Colonic mucosa (tissue), 4 donors: ENCODE data around the gene TFDP2. TPM values are rescaled to one million over a fixed set of nuclear protein-coding genes. Genes with fewer than 3 reads are reported as not detected.
"Not testable (repeated sequence)": the region's sequence is repeated elsewhere in the genome, so short reads cannot be mapped to it uniquely, and the experiment has no call there.

Experiments
- DNase-seq: peaks from one replicate; pipeline ENCODE4 v3.0.0-alpha.2; 2020
- H3K27ac ChIP-seq: fragments of 200-600 bp; one replicate; pipeline ENCODE4 v1.8.0; 2021
- H3K27me3 ChIP-seq: fragments of 200-600 bp; one replicate; pipeline ENCODE4 v1.8.0; 2021
- H3K36me3 ChIP-seq: fragments of 200-600 bp; one replicate; pipeline ENCODE4 v1.8.0; 2021
- H3K4me1 ChIP-seq: fragments of 200-600 bp; one replicate; pipeline ENCODE4 v1.8.0; 2021; ENCODE audit warnings: mild to moderate bottlenecking
- H3K4me3 ChIP-seq: fragments of 200-600 bp; one replicate; pipeline ENCODE4 v1.8.0; 2021
- H3K9ac ChIP-seq, 2 donors: one replicate each; pipeline ENCODE4 v1.7.0; 2013; ENCODE audit warnings: control low read depth in 2 of 2, low read depth in 2 of 2, low read length in 2 of 2
- H3K9me3 ChIP-seq: fragments of 200-600 bp; one replicate; pipeline ENCODE4 v1.8.0; 2021
- intact Hi-C: fragments of 100-400 bp; cut with DNase I; formaldehyde crosslinking; loops from one replicate; pipeline ENCODE4 v1.14.1; 2022
- total RNA-seq, 2 donors: library from RNA; stranded (reverse); fragmentation: NEBNext Ultra II Directional in 1 of 2; extraction: Animal tissue kit (Norgen Biotek cat#: 25700) in 1 of 2; gene quantifications; one replicate each; pipeline ENCODE4 v1.2.1, GENCODE V29; 2021
- TF ChIP-seq, protein P1 (sequence below): fragments of 200-600 bp; IDR thresholded peaks from one replicate; pipeline ENCODE4 v1.8.0; 2022; ENCODE audit warnings: antibody characterized with exemption, mild to moderate bottlenecking
- donor health status: healthy.
- donor health status: DM: no; HTN: no; CAD: no.
- donor health status: DM: no; HTN: no; CAD: no.

Gene TFDP2
- total RNA-seq, 2 donors from 2014 or later: 33.6 to 42.7 TPM

DNA sequence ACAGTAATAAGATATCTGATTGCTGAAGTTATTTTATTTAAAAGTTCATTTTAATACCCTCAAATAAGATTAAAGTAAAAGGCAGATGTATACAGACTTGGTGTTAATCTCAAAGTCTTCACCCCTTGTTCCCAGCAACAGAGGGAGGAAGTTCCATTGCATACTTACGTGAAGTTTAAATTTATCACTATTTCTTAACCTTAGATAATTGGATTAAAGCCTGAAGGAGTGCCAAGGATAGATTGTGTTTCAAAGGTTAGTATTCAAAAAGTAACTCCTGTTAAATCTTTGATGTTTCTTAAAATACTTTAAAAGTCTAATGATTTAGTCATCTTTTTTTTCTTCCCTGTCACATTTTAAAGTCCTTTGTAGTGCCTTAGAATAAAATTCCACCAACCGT, 233.6 kb downstream of the TFDP2 start:
- TF ChIP-seq, protein P1, sequence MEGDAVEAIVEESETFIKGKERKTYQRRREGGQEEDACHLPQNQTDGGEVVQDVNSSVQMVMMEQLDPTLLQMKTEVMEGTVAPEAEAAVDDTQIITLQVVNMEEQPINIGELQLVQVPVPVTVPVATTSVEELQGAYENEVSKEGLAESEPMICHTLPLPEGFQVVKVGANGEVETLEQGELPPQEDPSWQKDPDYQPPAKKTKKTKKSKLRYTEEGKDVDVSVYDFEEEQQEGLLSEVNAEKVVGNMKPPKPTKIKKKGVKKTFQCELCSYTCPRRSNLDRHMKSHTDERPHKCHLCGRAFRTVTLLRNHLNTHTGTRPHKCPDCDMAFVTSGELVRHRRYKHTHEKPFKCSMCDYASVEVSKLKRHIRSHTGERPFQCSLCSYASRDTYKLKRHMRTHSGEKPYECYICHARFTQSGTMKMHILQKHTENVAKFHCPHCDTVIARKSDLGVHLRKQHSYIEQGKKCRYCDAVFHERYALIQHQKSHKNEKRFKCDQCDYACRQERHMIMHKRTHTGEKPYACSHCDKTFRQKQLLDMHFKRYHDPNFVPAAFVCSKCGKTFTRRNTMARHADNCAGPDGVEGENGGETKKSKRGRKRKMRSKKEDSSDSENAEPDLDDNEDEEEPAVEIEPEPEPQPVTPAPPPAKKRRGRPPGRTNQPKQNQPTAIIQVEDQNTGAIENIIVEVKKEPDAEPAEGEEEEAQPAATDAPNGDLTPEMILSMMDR: no peak
- H3K4me1 ChIP-seq: no peaks in the 10 kb centered on the region
- peaks cover 3% of the 10 kb centered on the region for H3K36me3 ChIP-seq
- H3K9ac ChIP-seq: no peak overlapping the region
- intact Hi-C loops: no loop called here
- no peak overlapping the region for H3K27ac ChIP-seq
- H3K9me3 ChIP-seq: no peaks in the 10 kb centered on the region
- H3K27me3 ChIP-seq: no peaks in the 10 kb centered on the region
- no peak for DNase-seq
- no peak overlapping the region for H3K4me3 ChIP-seq

DNA sequence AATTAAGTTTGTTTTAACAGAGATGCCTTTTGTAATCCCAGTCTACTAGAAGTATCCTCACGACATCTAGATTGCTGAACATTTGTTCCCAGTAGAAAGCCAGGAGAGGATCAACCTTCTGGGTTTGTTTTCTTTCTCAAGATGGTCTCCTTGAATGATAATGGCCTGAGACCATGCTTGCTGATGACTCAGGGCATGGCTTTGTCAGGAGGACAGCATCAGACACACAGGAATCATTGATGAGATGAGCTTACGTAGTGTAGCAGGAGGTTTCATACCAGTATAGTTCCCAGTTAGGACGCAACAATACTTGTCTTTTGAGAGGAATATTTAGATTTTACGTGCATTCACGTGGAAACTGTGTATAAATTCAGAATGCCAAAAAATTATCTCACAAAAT, 234.3 kb downstream of the TFDP2 start:
- Histone ChIP-seq H3K9ac (no peak overlapping the region), H3K27ac (no peak overlapping the region), H3K4me1 (no peaks in the 10 kb centered on the region), H3K36me3 (peaks cover 3% of the 10 kb centered on the region), H3K4me3 (no peak overlapping the region), H3K9me3 (no peaks in the 10 kb centered on the region), H3K27me3 (no peaks in the 10 kb centered on the region)
- intact Hi-C loops: no loop called here
- TF ChIP-seq, protein P1: no peak
- no peak for DNase-seq

DNA sequence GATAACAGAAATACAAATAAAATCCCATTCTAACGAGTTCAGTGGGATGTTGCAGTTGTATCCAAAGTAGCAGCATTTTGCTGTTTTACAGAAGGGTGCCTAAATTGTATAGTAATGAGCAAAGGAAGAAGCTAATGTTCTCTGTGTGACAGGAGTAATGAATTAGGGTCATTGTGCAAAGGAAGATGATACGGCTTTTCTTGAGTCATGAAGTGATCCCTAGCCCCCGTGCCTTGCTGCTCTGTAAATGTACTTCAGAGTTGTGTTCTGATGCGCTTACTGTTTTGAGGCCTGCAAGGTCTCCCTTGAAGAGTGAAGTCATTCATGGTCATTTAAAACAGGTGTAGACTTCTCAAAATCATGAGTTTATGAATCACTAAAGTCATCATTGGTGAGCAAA, 235.0 kb downstream of the TFDP2 start:
- DNase-seq: no peak

DNA sequence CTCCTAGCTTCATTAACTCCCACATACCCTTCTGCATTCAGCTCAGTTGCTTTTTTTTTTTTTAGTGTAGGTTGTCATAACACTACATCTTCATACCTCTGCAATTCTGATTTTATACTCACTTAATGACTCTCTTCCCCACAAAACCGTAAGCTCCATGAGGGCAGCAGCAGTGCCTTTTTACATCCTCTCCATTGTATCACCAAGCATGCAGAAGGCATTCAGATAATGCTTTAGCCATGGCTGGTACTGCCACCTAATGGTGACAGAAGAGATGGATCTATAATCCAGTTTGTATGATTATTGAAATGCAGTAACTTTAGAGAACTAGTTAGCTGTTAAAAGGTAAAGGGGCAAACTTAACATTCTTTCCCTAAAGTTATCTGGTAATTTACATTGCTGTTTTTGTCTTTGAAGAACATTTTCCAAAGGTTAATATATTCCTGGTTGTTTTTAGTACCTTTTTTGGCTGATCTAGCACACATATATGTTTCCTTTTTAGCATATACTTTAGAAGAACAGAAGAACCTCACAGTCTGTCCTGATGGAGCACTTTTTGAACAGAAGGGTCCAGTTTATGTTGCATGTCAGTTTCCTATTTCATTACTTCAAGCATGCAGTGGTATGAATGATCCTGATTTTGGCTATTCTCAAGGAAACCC, 236.1 kb downstream of the TFDP2 start:
- peaks cover 3% of the 10 kb centered on the region for H3K36me3 ChIP-seq
- H3K9me3 ChIP-seq: no peaks in the 10 kb centered on the region
- H3K4me1 ChIP-seq: no peaks in the 10 kb centered on the region
- H3K27ac ChIP-seq: no peak overlapping the region
- peak; percentile 56 for DNase-seq
- H3K4me3 ChIP-seq: no peak overlapping the region
- H3K27me3 ChIP-seq: no peaks in the 10 kb centered on the region
- TF ChIP-seq, protein P1: peak; percentile 66
- intact Hi-C loops: loop anchor here (5.0 kb wide), 1 partner anchor 176 kb away; the partner anchor contains the start of gene RNF7
- no peak overlapping the region for H3K9ac ChIP-seq

More for the DNA sequence above, 235.0 kb downstream of the TFDP2 start:
- Histone ChIP-seq H3K4me3 (no peak overlapping the region), H3K36me3 (peaks cover 3% of the 10 kb centered on the region), H3K27ac (no peak overlapping the region), H3K27me3 (no peaks in the 10 kb centered on the region), H3K9ac (no peak overlapping the region), H3K9me3 (no peaks in the 10 kb centered on the region), H3K4me1 (no peaks in the 10 kb centered on the region)
- intact Hi-C loops: loop anchor here (5.0 kb wide), 1 partner anchor 177 kb away; the partner anchor contains the start of gene RNF7
- TF ChIP-seq, protein P1: no peak

DNA sequence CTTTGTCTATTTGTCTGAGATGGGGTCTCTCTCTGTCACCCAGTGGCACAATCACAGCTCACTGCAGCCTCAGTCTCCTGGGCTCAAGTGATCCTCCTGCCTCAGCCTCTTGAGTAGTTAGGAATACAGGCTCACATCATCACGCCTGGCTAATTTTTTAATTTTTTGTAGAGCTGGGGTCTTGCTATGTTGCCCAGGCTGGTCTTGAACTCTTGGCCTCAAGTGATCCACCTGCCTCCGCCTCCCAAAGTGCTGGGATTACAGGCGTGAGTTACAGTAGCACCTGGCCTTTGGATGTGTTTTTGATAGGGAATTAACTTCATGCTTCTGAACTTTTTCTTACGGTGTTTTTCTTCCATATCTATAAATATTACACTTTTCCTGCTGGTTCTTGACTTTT, 239.4 kb downstream of the TFDP2 start:
- intact Hi-C loops: loop anchor here (5.0 to 10.0 kb wide), 2 partner anchors 173 to 335 kb away; partner anchors contain the start of gene RNF7
- H3K4me1 ChIP-seq, DNase-seq, H3K9me3 ChIP-seq, H3K4me3 ChIP-seq, H3K36me3 ChIP-seq, H3K27ac ChIP-seq, H3K27me3 ChIP-seq, H3K9ac ChIP-seq: not testable (repeated sequence)

DNA sequence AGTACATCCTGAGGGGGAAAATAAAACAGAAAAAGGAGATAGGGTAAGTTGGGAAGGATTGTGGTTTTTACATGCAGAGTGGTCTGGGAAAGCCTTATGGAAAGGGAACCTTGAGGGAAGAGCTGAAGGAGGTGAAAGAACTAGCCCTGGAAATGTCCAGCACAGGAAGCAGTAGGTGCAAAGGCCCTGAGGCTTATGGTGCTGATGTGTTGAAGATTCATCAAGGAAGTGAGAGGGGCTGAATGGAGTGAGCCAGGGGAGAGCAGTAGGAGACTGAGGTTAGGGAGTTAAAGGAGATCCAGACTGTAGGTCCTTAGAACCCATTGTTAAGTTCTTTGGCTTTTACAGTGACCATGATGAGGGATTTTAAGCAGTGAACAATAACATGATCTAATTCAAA, 239.9 kb downstream of the TFDP2 start:
- no peak overlapping the region for H3K9ac ChIP-seq
- peaks cover 4% of the 10 kb centered on the region for H3K36me3 ChIP-seq
- no peaks in the 10 kb centered on the region for H3K9me3 ChIP-seq
- no peaks in the 10 kb centered on the region for H3K27me3 ChIP-seq
- DNase-seq: no peak
- TF ChIP-seq, protein P1: no peak
- intact Hi-C loops: loop anchor here (10.0 kb wide), 1 partner anchor 335 kb away; no protein-coding TSS in a partner anchor
- H3K4me3 ChIP-seq: no peak overlapping the region
- H3K27ac ChIP-seq: no peak overlapping the region
- no peaks in the 10 kb centered on the region for H3K4me1 ChIP-seq
